Measurements from ENCODE around the gene ECSCR.

DNA sequence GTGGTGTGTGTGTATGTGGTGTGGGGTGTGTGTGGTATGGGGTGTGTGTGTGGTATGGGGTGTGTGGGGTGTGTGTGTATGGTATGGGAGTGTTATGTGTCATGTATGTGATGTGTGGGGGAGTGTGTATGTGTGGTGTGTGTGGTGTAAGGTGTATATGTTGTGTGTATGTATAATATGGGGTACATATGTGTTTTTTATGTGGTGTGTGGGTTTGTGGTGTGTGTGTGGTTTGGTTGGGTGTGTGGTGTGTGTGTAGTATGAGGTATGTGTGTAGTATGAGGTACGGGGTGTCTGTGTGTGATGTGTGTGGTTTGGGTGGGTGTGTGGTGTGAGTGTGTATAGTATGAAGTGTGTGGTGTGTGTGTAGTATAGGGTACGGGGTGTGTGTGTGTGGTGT is 11.4 kb downstream of the ECSCR start:
- TF ChIP-seq, protein P1, sequence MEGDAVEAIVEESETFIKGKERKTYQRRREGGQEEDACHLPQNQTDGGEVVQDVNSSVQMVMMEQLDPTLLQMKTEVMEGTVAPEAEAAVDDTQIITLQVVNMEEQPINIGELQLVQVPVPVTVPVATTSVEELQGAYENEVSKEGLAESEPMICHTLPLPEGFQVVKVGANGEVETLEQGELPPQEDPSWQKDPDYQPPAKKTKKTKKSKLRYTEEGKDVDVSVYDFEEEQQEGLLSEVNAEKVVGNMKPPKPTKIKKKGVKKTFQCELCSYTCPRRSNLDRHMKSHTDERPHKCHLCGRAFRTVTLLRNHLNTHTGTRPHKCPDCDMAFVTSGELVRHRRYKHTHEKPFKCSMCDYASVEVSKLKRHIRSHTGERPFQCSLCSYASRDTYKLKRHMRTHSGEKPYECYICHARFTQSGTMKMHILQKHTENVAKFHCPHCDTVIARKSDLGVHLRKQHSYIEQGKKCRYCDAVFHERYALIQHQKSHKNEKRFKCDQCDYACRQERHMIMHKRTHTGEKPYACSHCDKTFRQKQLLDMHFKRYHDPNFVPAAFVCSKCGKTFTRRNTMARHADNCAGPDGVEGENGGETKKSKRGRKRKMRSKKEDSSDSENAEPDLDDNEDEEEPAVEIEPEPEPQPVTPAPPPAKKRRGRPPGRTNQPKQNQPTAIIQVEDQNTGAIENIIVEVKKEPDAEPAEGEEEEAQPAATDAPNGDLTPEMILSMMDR (IDR thresholded peaks at IDR 0.05; ENCODE audit: extremely low read depth in 1 of 2, insufficient read depth in 1 of 2, low read depth in 1 of 2, low read length in 2 of 2): no peak
- TF ChIP-seq POLR2A (IDR thresholded peaks at IDR 0.05; ENCODE audit: low read depth, low read length): no peak
- no peak for TF ChIP-seq MYC (IDR thresholded peaks at IDR 0.05; ENCODE audit: low read depth, low read length)
- TF ChIP-seq JUN (IDR thresholded peaks at IDR 0.05; ENCODE audit: borderline replicate concordance, insufficient read depth, insufficient read length, low read depth): no peak
- TF ChIP-seq POLR2AphosphoS5 (IDR thresholded peaks at IDR 0.05; ENCODE audit: insufficient read depth, low read depth, low read length): no peak
- TF ChIP-seq FOS (IDR thresholded peaks at IDR 0.05; ENCODE audit: borderline replicate concordance, insufficient read depth, low read length): no peak
- no peak for TF ChIP-seq EZH2 (IDR thresholded peaks at IDR 0.05; ENCODE audit: borderline replicate concordance, low read depth, low read length, severe bottlenecking)
